Left colon (tissue), 2 donors: ENCODE data around the gene CHAF1A. TPM values are rescaled to one million over a fixed set of nuclear protein-coding genes. Genes with fewer than 3 reads are reported as not detected.

Experiments
- microRNA-seq, 2 donors: library from miRNA; unstranded; fragments of <30 nt; microRNA quantifications; one replicate each; pipeline versions ENCODE4 v1.1.0 to v1.2.0, GENCODE V29; 2020
- total RNA-seq, 2 donors: library from RNA; stranded (reverse); fragmentation: NEBNext Ultra II Directional; extraction: Animal tissue kit (Norgen Biotek cat#: 25700); gene quantifications; one replicate each; pipeline ENCODE4 v1.2.1, GENCODE V29; 2021
- donor health status: DM: no; HTN: no; CAD: no.
- donor health status: DM: yes; HTN: yes; CAD: no.

CHAF1A gene
- total RNA-seq, 2 donors from 2014 or later, result 10.0 to 15.5 TPM

Small RNA genes within 50 kb of the gene (microRNA-seq; reads per million reads assigned to microRNA genes)
- gene MIR4746, result 2.1 to 2.7 reads per million in 2 donors

Other genes with a start within 250 kb of the CHAF1A start
- gene CREB3L3, start 249.0 kb upstream of the CHAF1A start, total RNA-seq, result 1 to 10 TPM; 6.7 to 7.0 TPM
- gene SIRT6, start 220.1 kb upstream of the CHAF1A start, total RNA-seq, result 100 to 1,000 TPM in 1 of 2 donors, 10 to 100 TPM in 1; 96.1 to 149 TPM
- gene ANKRD24, start 220.0 kb upstream of the CHAF1A start, total RNA-seq, result 1 to 10 TPM; 1.0 to 1.1 TPM
- gene EBI3, start 173.1 kb upstream of the CHAF1A start, total RNA-seq, result 1 to 10 TPM in 1 of 2 donors, under 1 TPM in 1; 0.40 to 2.6 TPM
- gene YJU2, start 155.6 kb upstream of the CHAF1A start, total RNA-seq, result 10 to 100 TPM; 17.8 to 18.1 TPM
- gene SHD, start 123.4 kb upstream of the CHAF1A start, total RNA-seq, result 10 to 100 TPM; 23.6 to 25.0 TPM
- gene TMIGD2, start 100.3 kb upstream of the CHAF1A start, total RNA-seq, result 1 to 10 TPM in 1 of 2 donors, under 1 TPM in 1; 0.85 to 2.1 TPM
- 1 to 10 TPM in 1 of 2 donors, under 1 TPM in 1; 0.95 to 1.1 TPM for gene FSD1, start 98.0 kb upstream of the CHAF1A start, total RNA-seq
- 100 to 1,000 TPM; 222 to 249 TPM for gene STAP2, start 63.8 kb upstream of the CHAF1A start, total RNA-seq
- 10 to 100 TPM; 77.3 to 84.6 TPM for gene MPND, start 59.1 kb upstream of the CHAF1A start, total RNA-seq
- 10 to 100 TPM; 42.3 to 44.4 TPM for gene SH3GL1, start 2.1 kb upstream of the CHAF1A start, total RNA-seq
- 100 to 1,000 TPM in 1 of 2 donors, 10 to 100 TPM in 1; 90.4 to 104 TPM for gene UBXN6, start 55.2 kb downstream of the CHAF1A start, total RNA-seq
- 10 to 100 TPM; 29.9 to 39.3 TPM for gene HDGFL2, start 69.7 kb downstream of the CHAF1A start, total RNA-seq
- gene PLIN4, start 115.8 kb downstream of the CHAF1A start, total RNA-seq, result 10 to 100 TPM in 1 of 2 donors, under 1 TPM in 1; 0.24 to 12.0 TPM
- gene PLIN5, start 132.6 kb downstream of the CHAF1A start, total RNA-seq, result 1 to 10 TPM; 1.9 to 2.2 TPM
- 10 to 100 TPM; 11.6 to 31.8 TPM for gene LRG1, start 137.4 kb downstream of the CHAF1A start, total RNA-seq
- gene SEMA6B, start 157.0 kb downstream of the CHAF1A start, total RNA-seq, result 1 to 10 TPM; 2.6 to 2.8 TPM
- gene TNFAIP8L1, start 236.9 kb downstream of the CHAF1A start, total RNA-seq, result 1 to 10 TPM; 9.0 to 9.4 TPM